Adipose tissue (tissue), 3 donors: ENCODE data around the gene AK9. TPM values are rescaled to one million over a fixed set of nuclear protein-coding genes. Genes with fewer than 3 reads are reported as not detected.

ENCODE experiments used
- polyA plus RNA-seq, 3 donors: library from polyadenylated mRNA; stranded (reverse); fragments of 200-250 nt; gene quantifications; one replicate each; pipeline ENCODE4 v1.2.3, GENCODE V29; 2013
- donor health status: healthy with polysubstance abuse.
- donor health status: Bipolar disorder and iron deficiency.
- donor health status: healthy.

AK9 gene
- polyA plus RNA-seq, 3 donors = 2.3 to 3.7 (median 2.8) TPM

Other genes starting within 250 kb of the AK9 start
- 10 to 100 TPM in 2 of 3 donors, 1 to 10 TPM in 1; 6.8 to 30.3 (median 21.2) TPM for gene MICAL1, start 235.4 kb downstream of the AK9 start, polyA plus RNA-seq
- gene ZBTB24, start 208.0 kb downstream of the AK9 start, polyA plus RNA-seq = 1 to 10 TPM; 1.4 to 2.9 (median 1.7) TPM
- 1 to 10 TPM; 4.5 to 7.0 (median 7.0) TPM for gene FIG4, start 94 bp upstream of the AK9 start, polyA plus RNA-seq